Liver (tissue), 9 donors: ENCODE data around the gene CDSN. TPM values are rescaled to one million over a fixed set of nuclear protein-coding genes. Genes with fewer than 3 reads are reported as not detected.

ENCODE experiments used
- DNase-seq: peaks from one replicate; pipeline ENCODE4 v3.0.0-alpha.2; 2017; ENCODE audit warnings: low spot score
- H3K27ac ChIP-seq, 2 donors: one replicate each; pipeline ENCODE4 v1.7.0; 2013; ENCODE audit warnings: inconsistent platforms in 2 of 2, low read length in 2 of 2, control low read depth in 1 of 2, low read depth in 1 of 2, mild to moderate bottlenecking in 1 of 2
- H3K27me3 ChIP-seq, 4 donors: one replicate each; pipeline versions ENCODE4 v1.6.1 to v1.7.0; 2013; ENCODE audit warnings: low read length in 3 of 4, inconsistent platforms in 1 of 4, mild to moderate bottlenecking in 1 of 4, moderate library complexity in 1 of 4; ENCODE audit not compliant: control insufficient read depth in 4 of 4, insufficient read depth in 4 of 4
- H3K36me3 ChIP-seq, 4 donors: one replicate each; pipeline versions ENCODE4 v1.6.1 to v1.7.0; 2013; ENCODE audit warnings: low read length in 3 of 4, mild to moderate bottlenecking in 3 of 4, low read depth in 1 of 4, moderate library complexity in 1 of 4; ENCODE audit not compliant: control insufficient read depth in 4 of 4, insufficient read depth in 3 of 4
- H3K4me1 ChIP-seq, 4 donors: one replicate each; pipeline versions ENCODE4 v1.6.1 to v1.7.0; 2013; ENCODE audit warnings: low read length in 3 of 4, mild to moderate bottlenecking in 3 of 4, moderate library complexity in 1 of 4; ENCODE audit not compliant: control insufficient read depth in 4 of 4, insufficient read depth in 4 of 4
- H3K4me3 ChIP-seq, 3 donors: one replicate each; pipeline versions ENCODE4 v1.6.1 to v1.7.0; 2013; ENCODE audit warnings: low read length in 3 of 3, control low read depth in 1 of 3, low read depth in 1 of 3, mild to moderate bottlenecking in 1 of 3
- H3K9ac ChIP-seq, 2 donors: one replicate each; pipeline ENCODE4 v1.7.0; 2013; ENCODE audit warnings: low read length in 2 of 2, mild to moderate bottlenecking in 2 of 2, moderate library complexity in 2 of 2, control low read depth in 1 of 2, low read depth in 1 of 2
- H3K9me3 ChIP-seq, 4 donors: one replicate each; pipeline versions ENCODE4 v1.6.1 to v1.7.0; 2013; ENCODE audit warnings: low read length in 3 of 4; ENCODE audit not compliant: control insufficient read depth in 4 of 4
- ATF3 ChIP-seq: IDR thresholded peaks from 2 replicates; pipeline ENCODE4 v1.6.1; 2016; ENCODE audit warnings: antibody characterized with exemption
- CTCF ChIP-seq: fragments of 150-350 bp; IDR thresholded peaks from 2 replicates; pipeline ENCODE4 v1.5.1; 2017; ENCODE audit warnings: improper control_type of control experiment, low read depth, low read length; ENCODE audit not compliant: missing input control
- EGR1 ChIP-seq, 2 donors: IDR thresholded peaks; 2 replicates each; pipeline ENCODE4 v1.6.1; 2016 to 2018; ENCODE audit warnings: antibody characterized with exemption in 2 of 2, low read depth in 2 of 2
- FOXA1 ChIP-seq: IDR thresholded peaks from 2 replicates; pipeline ENCODE4 v1.6.1; 2016; ENCODE audit warnings: antibody characterized with exemption
- FOXA2 ChIP-seq: IDR thresholded peaks from 2 replicates; pipeline ENCODE4 v1.6.1; 2016; ENCODE audit warnings: antibody characterized with exemption
- GABPA ChIP-seq, 2 donors: IDR thresholded peaks in 1 of 2; conservative IDR thresholded peaks in 1 of 2; 2 replicates each; pipeline ENCODE4 v1.6.1; 2016; ENCODE audit warnings: antibody characterized with exemption in 2 of 2, mild to moderate bottlenecking in 1 of 2, moderate library complexity in 1 of 2
- HNF4A ChIP-seq, 2 donors: conservative IDR thresholded peaks; 2 replicates each; pipeline ENCODE4 v1.6.1; 2016; ENCODE audit warnings: antibody characterized with exemption in 2 of 2, mild to moderate bottlenecking in 2 of 2
- HNF4G ChIP-seq: IDR thresholded peaks from 2 replicates; pipeline ENCODE4 v1.6.1; 2016; ENCODE audit warnings: antibody characterized with exemption
- JUND ChIP-seq, 2 donors: IDR thresholded peaks; 2 replicates each; pipeline ENCODE4 v1.6.1; 2016; ENCODE audit warnings: antibody characterized with exemption in 2 of 2
- MAX ChIP-seq: IDR thresholded peaks from 2 replicates; pipeline ENCODE4 v1.6.1; 2016; ENCODE audit warnings: antibody characterized with exemption
- NR2F2 ChIP-seq: IDR thresholded peaks from 2 replicates; pipeline ENCODE4 v1.6.1; 2016; ENCODE audit warnings: antibody characterized with exemption
- RAD21 ChIP-seq, 2 donors: IDR thresholded peaks; 2 replicates each; pipeline ENCODE4 v1.6.1; 2016; ENCODE audit warnings: antibody characterized with exemption in 2 of 2, mild to moderate bottlenecking in 2 of 2
- REST ChIP-seq: IDR thresholded peaks from 2 replicates; pipeline ENCODE4 v1.6.1; 2016; ENCODE audit warnings: antibody characterized with exemption, mild to moderate bottlenecking
- SP1 ChIP-seq: IDR thresholded peaks from 2 replicates; pipeline ENCODE4 v1.6.1; 2018; ENCODE audit warnings: antibody characterized with exemption, mild to moderate bottlenecking
- TAF1 ChIP-seq: conservative IDR thresholded peaks from 2 replicates; pipeline ENCODE4 v1.6.1; 2016; ENCODE audit warnings: antibody characterized with exemption, mild to moderate bottlenecking
- YY1 ChIP-seq: IDR thresholded peaks from 2 replicates; pipeline ENCODE4 v1.6.1; 2016; ENCODE audit warnings: antibody characterized with exemption, mild to moderate bottlenecking
- whole genome bisulfite sequencing: extraction: QIAGEN DNeasy Blood & Tissue Kit; methylation state at CpG from one replicate; pipeline ENCODE4 v1.1.7; 2013; 5-methylcytosine and 5-hydroxymethylcytosine counted together
- polyA plus RNA-seq, 2 donors: library from polyadenylated mRNA; stranded (reverse) in 1 of 2; unstranded in 1 of 2; fragments of 200-250 nt in 1 of 2; fragments of >200 nt in 1 of 2; fragmentation: Nextera tagmentation in 1 of 2; extraction: Ambion mirVana in 1 of 2; gene quantifications; one replicate each; pipeline versions ENCODE4 v1.2.1 to v1.2.3, GENCODE V29; 2013 to 2015
- total RNA-seq, 2 donors: library from RNA; depleted of rRNA; stranded (reverse); fragments of >200 nt; gene quantifications; one replicate each; pipeline ENCODE4 v1.2.3, GENCODE V29; 2014
- donor health status: healthy.
- donor health status: healthy.
- donor health status: healthy.
- donor health status: healthy.
- donor health status: healthy.

The CDSN gene
- total RNA-seq = not detected
- not detected for polyA plus RNA-seq

GRCh38 chr6:31120151-31120915, at the start of gene CDSN:
CDSN (minus strand) TSS chr6:31120446; CDS start chr6:31120419, 27 bp downstream.
- H3K4me3 ChIP-seq = no peak within 1 kb of the TSS
- no peak within 1 kb of the TSS for H3K27ac ChIP-seq
- no peaks in the 10 kb centered on the region for H3K4me1 ChIP-seq
- H3K27me3 ChIP-seq = no peaks in the 10 kb centered on the region
- no peak for DNase-seq
- no peaks in the 10 kb centered on the region for H3K9me3 ChIP-seq
- no peak within 1 kb of the TSS for H3K9ac ChIP-seq
- WGBS = 80% methylated on average over 26 of the region's 26 CpGs
- TF ChIP-seq YY1 (no peak), NR2F2 (no peak), JUND (IDR thresholded peaks at IDR 0.05) (no peak), HNF4G (no peak), MAX (no peak), RAD21 (IDR thresholded peaks at IDR 0.05) (no peak), FOXA1 (no peak), GABPA (IDR thresholded peaks at IDR 0.05 in 1 of 2, conservative IDR thresholded peaks at IDR 0.05 in 1 of 2) (no peak), SP1 (no peak), ATF3 (no peak), EGR1 (IDR thresholded peaks at IDR 0.05; ENCODE audit: low read depth in 2 of 2) (no peak)
- H3K36me3 ChIP-seq = no peaks in the 10 kb centered on the region

- Histone ChIP-seq H3K9me3 (no peaks in the 10 kb centered on the region), H3K27me3 (no peaks in the 10 kb centered on the region), H3K4me1 (no peaks in the 10 kb centered on the region), H3K36me3 (no peaks in the 10 kb centered on the region), H3K4me3 (no peak overlapping the region), H3K27ac (no peak overlapping the region), H3K9ac (no peak overlapping the region)
- 82% methylated on average over 10 of the region's 10 CpGs for WGBS
- TF ChIP-seq YY1 (no peak), REST (no peak), FOXA2 (no peak), HNF4A (conservative IDR thresholded peaks at IDR 0.05) (no peak), SP1 (no peak), JUND (IDR thresholded peaks at IDR 0.05) (no peak), EGR1 (IDR thresholded peaks at IDR 0.05; ENCODE audit: low read depth in 2 of 2) (no peak), CTCF (no peak), MAX (no peak), HNF4G (no peak), GABPA (IDR thresholded peaks at IDR 0.05 in 1 of 2, conservative IDR thresholded peaks at IDR 0.05 in 1 of 2) (no peak), ATF3 (no peak), TAF1 (no peak), NR2F2 (no peak)
- no peak for DNase-seq
Measured at GRCh38 chr6:31169123-31169857, 49.0 kb upstream of the CDSN start.
